NOMO-1 treated with DMSO at 0.1 percent for 48 hours (cell line): ENCODE measurements around the gene VSX1.
A peak's percentile ranks its signal among the peaks of the same experiment; 100 is the strongest.

ENCODE experiments used
- DNase-seq: peaks from one replicate; lab custom pipeline; 2025; ENCODE audit not compliant: unreplicated experiment; lab: John Stamatoyannopoulos, UW

Gene VSX1

GRCh38 chr20:25054096-25054820 is 27.7 kb downstream of the VSX1 start:
- DNase-seq = no peak

GRCh38 chr20:25053255-25054031 is 28.5 kb downstream of the VSX1 start:
- DNase-seq = peak; percentile 32

GRCh38 chr20:25052255-25053194 is 29.4 kb downstream of the VSX1 start:
- no peak for DNase-seq

- no peak for DNase-seq
These were observed 30.4 kb downstream of the VSX1 start for GRCh38 chr20:25051386-25052155.

GRCh38 chr20:25050501-25051350 is 31.2 kb downstream of the VSX1 start:
- DNase-seq = no peak

GRCh38 chr20:25050082-25050481 is 31.9 kb downstream of the VSX1 start:
- no peak for DNase-seq

- DNase-seq = no peak
These were observed 32.5 kb downstream of the VSX1 start for GRCh38 chr20:25049261-25050060.

GRCh38 chr20:25048519-25048952 is 33.4 kb downstream of the VSX1 start:
- no peak for DNase-seq

GRCh38 chr20:25047766-25048165 is 34.2 kb downstream of the VSX1 start:
- no peak for DNase-seq

GRCh38 chr20:25046736-25047666 is 34.9 kb downstream of the VSX1 start:
- no peak for DNase-seq

- no peak for DNase-seq
These were observed 35.7 kb downstream of the VSX1 start for GRCh38 chr20:25046181-25046641.

GRCh38 chr20:25045343-25045712 is 36.6 kb downstream of the VSX1 start:
- DNase-seq = no peak

GRCh38 chr20:25044660-25045342 is 37.1 kb downstream of the VSX1 start:
- no peak for DNase-seq

- no peak for DNase-seq
These were observed 37.7 kb downstream of the VSX1 start for GRCh38 chr20:25044261-25044560.

- no peak for DNase-seq
These were observed 38.3 kb downstream of the VSX1 start for GRCh38 chr20:25043499-25044260.
